GM18868 (cell line): ENCODE data around the gene UCK2.

Experiments used
- ATAC-seq: cut with Tn5 transposase; IDR thresholded peaks from one replicate; pipeline ENCODE4 v1.9.1; 2021; ENCODE audit warnings: mild to moderate bottlenecking, moderate library complexity; ENCODE audit not compliant: unreplicated experiment

The UCK2 gene

GRCh38 chr1:165854101-165854845 is 26.9 kb downstream of the UCK2 start:
- ATAC-seq: peak; percentile 27

GRCh38 chr1:165855010-165855838 is 27.8 kb downstream of the UCK2 start:
- ATAC-seq: no peak

- ATAC-seq: no peak
Observed at GRCh38 chr1:165856021-165856420, 28.6 kb downstream of the UCK2 start.

- no peak for ATAC-seq
Observed at GRCh38 chr1:165856606-165857005, 29.2 kb downstream of the UCK2 start.

GRCh38 chr1:165857046-165857801 is 29.8 kb downstream of the UCK2 start:
- peak; percentile 72 for ATAC-seq

GRCh38 chr1:165858364-165858823 is 31.0 kb downstream of the UCK2 start:
- ATAC-seq: no peak

- ATAC-seq: no peak
Observed at GRCh38 chr1:165858967-165859845, 31.8 kb downstream of the UCK2 start.

- ATAC-seq: no peak
Observed at GRCh38 chr1:165860065-165860464, 32.7 kb downstream of the UCK2 start.

- ATAC-seq: no peak
Observed at GRCh38 chr1:165861911-165862310, 34.5 kb downstream of the UCK2 start.

- ATAC-seq: peak; percentile 78
Observed at GRCh38 chr1:165862448-165862847, 35.0 kb downstream of the UCK2 start.

- ATAC-seq: no peak
Observed at GRCh38 chr1:165863346-165863745, 35.9 kb downstream of the UCK2 start.

- no peak for ATAC-seq
Observed at GRCh38 chr1:165865633-165866340, 38.4 kb downstream of the UCK2 start.

- no peak for ATAC-seq
Observed at GRCh38 chr1:165869343-165869742, 41.9 kb downstream of the UCK2 start.

- peak; percentile 73 for ATAC-seq
Observed at GRCh38 chr1:165871311-165872067, 44.1 kb downstream of the UCK2 start.

- no peak for ATAC-seq
Observed at GRCh38 chr1:165873481-165873880, 46.1 kb downstream of the UCK2 start.

GRCh38 chr1:165874643-165875042 is 47.2 kb downstream of the UCK2 start:
- ATAC-seq: no peak

GRCh38 chr1:165875171-165875570 is 47.8 kb downstream of the UCK2 start:
- peak; percentile 50 for ATAC-seq

- ATAC-seq: no peak
Observed at GRCh38 chr1:165875604-165876003, 48.2 kb downstream of the UCK2 start.

- ATAC-seq: no peak
Observed at GRCh38 chr1:165876121-165876520, 48.7 kb downstream of the UCK2 start.
